HG03045 (cell line): Measurements from ENCODE around the gene LIME1.

Source experiments
- ATAC-seq: cut with Tn5 transposase; IDR thresholded peaks from one replicate; pipeline ENCODE4 v1.9.1; 2021; ENCODE audit warnings: mild to moderate bottlenecking, moderate library complexity; ENCODE audit not compliant: unreplicated experiment

The LIME1 gene

GRCh38 chr20:63696628-63697356 lies 39.7 kb upstream of the LIME1 start, which contains the start of gene TNFRSF6B:
Gene TNFRSF6B, plus strand, starts transcription at chr20:63696652. Its CDS starts 116 bp downstream, at chr20:63696768.
- no peak for ATAC-seq

GRCh38 chr20:63697357-63697867 lies 39.1 kb upstream of the LIME1 start:
- no peak for ATAC-seq

- ATAC-seq: no peak
Measured at GRCh38 chr20:63697868-63698545, 38.5 kb upstream of the LIME1 start.

- no peak for ATAC-seq
Measured at GRCh38 chr20:63698739-63699465, 37.6 kb upstream of the LIME1 start.

- no peak for ATAC-seq
Measured at GRCh38 chr20:63699466-63700198, 36.8 kb upstream of the LIME1 start.

GRCh38 chr20:63700199-63701050 lies 36.0 kb upstream of the LIME1 start:
- ATAC-seq: no peak

- no peak for ATAC-seq
Measured at GRCh38 chr20:63701051-63701328, 35.5 kb upstream of the LIME1 start.

GRCh38 chr20:63701329-63702035 lies 35.0 kb upstream of the LIME1 start:
- ATAC-seq: no peak

GRCh38 chr20:63702036-63702665 lies 34.3 kb upstream of the LIME1 start:
- ATAC-seq: no peak

GRCh38 chr20:63702751-63703470 lies 33.6 kb upstream of the LIME1 start:
- ATAC-seq: no peak

GRCh38 chr20:63703471-63703975 lies 32.9 kb upstream of the LIME1 start:
- ATAC-seq: no peak

- ATAC-seq: no peak
Measured at GRCh38 chr20:63703976-63704748, 32.3 kb upstream of the LIME1 start.

- ATAC-seq: no peak
Measured at GRCh38 chr20:63704749-63705117, 31.7 kb upstream of the LIME1 start.

- no peak for ATAC-seq
Measured at GRCh38 chr20:63705232-63706026, 31.0 kb upstream of the LIME1 start.

GRCh38 chr20:63706027-63706695 lies 30.3 kb upstream of the LIME1 start:
- ATAC-seq: no peak
